SJSA1 (cell line): ENCODE measurements around the gene PPP1R15A. TPM values are rescaled to one million over a fixed set of nuclear protein-coding genes. Genes with fewer than 3 reads are reported as not detected.
"Not testable (repeated sequence)": the region's sequence is repeated elsewhere in the genome, so short reads cannot be mapped to it uniquely, and the experiment has no call there.

Experiments used
- DNase-seq, 2 experiments: peaks; one replicate each; pipeline ENCODE4 v3.0.0-alpha.2; 2015 to 2020; ENCODE audit warnings: low spot score in 2 of 2, low read depth in 1 of 2
- H3K27ac ChIP-seq: fragments of 250-450 bp; sonication (Bioruptor Pico); 2 replicates; pipeline ENCODE4 v1.5.1; 2020; ENCODE audit warnings: mild to moderate bottlenecking, moderate library complexity
- H3K27me3 ChIP-seq: fragments of 250-450 bp; sonication (Bioruptor Pico); replicated peaks from 2 replicates; pipeline ENCODE4 v1.5.1; 2020; ENCODE audit warnings: mild to moderate bottlenecking, moderate library complexity
- H3K36me3 ChIP-seq: fragments of 250-450 bp; sonication (Bioruptor Pico); 2 replicates; pipeline ENCODE4 v1.5.1; 2020; ENCODE audit warnings: mild to moderate bottlenecking
- H3K4me1 ChIP-seq: fragments of 250-450 bp; sonication (Bioruptor Pico); replicated peaks from 2 replicates; pipeline ENCODE4 v1.6.1; 2021; ENCODE audit warnings: mild to moderate bottlenecking
- H3K4me3 ChIP-seq: fragments of 250-450 bp; sonication (Bioruptor Pico); 2 replicates; pipeline ENCODE4 v1.5.1; 2020; ENCODE audit warnings: mild to moderate bottlenecking
- H3K9me3 ChIP-seq: fragments of 250-450 bp; sonication (Bioruptor Pico); replicated peaks from 2 replicates; pipeline ENCODE4 v1.5.1; 2020; ENCODE audit warnings: mild to moderate bottlenecking
- total RNA-seq: library from RNA; depleted of rRNA; stranded (reverse); fragments of >200 nt; shearing (Covaris generic); gene quantifications from 2 replicates; pipeline ENCODE4 v1.2.3, GENCODE V29; 2014

Gene PPP1R15A
- total RNA-seq, 1 experiment from 2014 or later: 79.5 TPM

DNA sequence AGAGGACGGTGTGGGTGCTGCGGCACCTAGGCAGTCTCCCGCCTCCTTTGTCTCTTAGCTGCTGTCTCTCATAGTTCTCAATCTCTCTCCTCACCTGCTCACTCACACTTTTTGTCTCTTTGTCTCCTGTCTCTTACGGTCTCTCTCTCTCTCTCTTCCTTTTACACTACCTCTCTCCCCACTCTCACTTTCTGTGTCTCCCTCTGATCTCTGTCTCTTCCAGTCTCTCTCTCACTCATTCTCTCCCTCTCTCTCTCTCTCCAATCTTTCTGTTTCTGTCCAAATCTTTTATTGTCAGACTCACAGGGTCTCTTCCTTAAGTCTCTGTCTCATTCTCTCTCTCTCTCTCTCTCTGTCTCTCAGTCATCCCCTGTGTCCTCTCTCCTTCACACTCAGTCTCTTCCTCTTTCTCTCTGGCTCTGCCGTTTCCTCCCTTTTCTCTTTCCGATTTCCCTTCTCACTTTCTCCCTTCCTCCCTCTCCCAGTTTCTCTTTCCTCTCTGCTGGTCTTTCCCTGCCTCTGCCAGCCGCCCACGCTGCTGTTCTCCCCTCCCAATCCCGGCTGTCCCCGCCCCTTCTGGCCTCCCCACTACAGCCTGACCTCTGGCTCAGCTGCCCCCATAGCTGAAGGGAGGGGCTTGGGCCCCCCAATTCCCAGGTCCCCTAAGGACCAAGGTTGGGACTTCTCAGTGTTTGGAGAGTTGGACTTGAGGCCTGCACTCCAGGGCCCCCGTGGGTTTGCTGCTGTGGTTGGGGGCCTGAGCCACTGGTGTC, 3.9 kb upstream of the PPP1R15A start, which contains the start of gene PLEKHA4:
PLEKHA4 (minus strand) TSS at position 504 of the 773 bp plus-strand sequence. CDS start 997 bp downstream, outside the sequence.
- Histone ChIP-seq H3K27me3 (no peaks in the 10 kb centered on the region), H3K36me3 (peaks cover 15% of the 10 kb centered on the region), H3K27ac (peak within 1 kb of the TSS; percentile 77), H3K9me3 (0 out of 2 replicates have a peak, but pooled peaks cover 5% of the 10 kb centered on the region), H3K4me3 (peak within 1 kb of the TSS; percentile 38), H3K4me1 (peaks cover 23% of the 10 kb centered on the region)
- peak; percentile 55 to 68 for DNase-seq

DNA sequence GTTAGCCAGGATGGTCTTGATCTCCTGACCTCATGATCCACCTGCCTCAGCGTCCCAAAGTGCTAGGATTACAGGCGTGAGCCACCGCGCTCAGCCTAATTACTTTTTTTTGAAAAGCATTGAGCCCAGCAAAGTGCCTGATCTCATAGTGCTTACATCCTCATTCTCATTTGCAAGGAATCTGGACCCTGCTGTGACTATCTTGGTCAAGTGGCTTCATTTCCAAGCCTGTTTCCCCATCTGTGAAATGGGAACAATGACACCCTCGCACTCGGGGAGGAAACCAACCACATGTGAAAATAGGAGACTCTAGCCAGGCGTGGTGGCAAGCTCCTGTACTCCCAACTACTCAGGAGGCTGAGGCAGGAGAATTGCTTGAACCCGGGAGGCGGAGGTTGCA, 2.2 kb upstream of the PPP1R15A start:
- no peak for DNase-seq
- Histone ChIP-seq H3K9me3 (0 out of 2 replicates have a peak, but pooled peaks cover 5% of the 10 kb centered on the region), H3K4me1 (peaks cover 39% of the 10 kb centered on the region), H3K27me3 (no peaks in the 10 kb centered on the region), H3K4me3 (no peak overlapping the region), H3K36me3 (peaks cover 28% of the 10 kb centered on the region), H3K27ac (no peak overlapping the region)

DNA sequence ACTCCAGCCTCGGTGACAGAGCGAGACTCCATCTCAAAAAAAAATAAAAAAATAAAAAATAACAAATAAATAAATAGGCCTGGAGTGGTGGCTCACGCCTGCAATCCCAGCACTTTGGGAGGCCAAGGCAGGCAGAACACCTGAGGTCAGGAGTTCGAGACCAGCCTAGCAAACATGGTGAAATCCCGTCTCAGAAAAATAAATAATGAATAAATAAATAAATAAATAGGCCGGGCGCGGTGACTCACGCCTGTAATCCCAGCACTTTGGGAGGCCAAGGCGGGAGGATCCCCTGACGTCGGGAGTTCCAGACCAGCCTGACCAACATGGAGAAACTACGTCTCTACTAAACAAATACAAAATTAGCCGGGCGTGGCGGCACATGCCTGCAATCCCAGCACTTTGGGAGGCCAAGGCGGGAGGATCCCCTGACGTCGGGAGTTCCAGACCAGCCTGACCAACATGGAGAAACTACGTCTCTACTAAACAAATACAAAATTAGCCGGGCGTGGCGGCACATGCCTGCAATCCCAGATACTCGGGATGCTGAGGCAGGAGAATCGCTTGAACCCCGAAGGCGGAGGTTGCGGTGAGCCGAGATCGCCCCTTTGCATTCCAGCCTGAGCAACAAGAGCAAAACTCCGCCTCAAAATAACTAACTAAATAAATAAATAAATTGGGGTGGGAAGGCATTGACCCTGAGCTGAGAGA, 595 bp upstream of the PPP1R15A start:
- Histone ChIP-seq H3K4me1 (peaks cover 51% of the 10 kb centered on the region), H3K36me3 (peaks cover 44% of the 10 kb centered on the region), H3K27ac (peak overlapping the region; percentile 100), H3K4me3 (peak overlapping the region; percentile 95)
- DNase-seq, H3K27me3 ChIP-seq, H3K9me3 ChIP-seq: not testable (repeated sequence)

DNA sequence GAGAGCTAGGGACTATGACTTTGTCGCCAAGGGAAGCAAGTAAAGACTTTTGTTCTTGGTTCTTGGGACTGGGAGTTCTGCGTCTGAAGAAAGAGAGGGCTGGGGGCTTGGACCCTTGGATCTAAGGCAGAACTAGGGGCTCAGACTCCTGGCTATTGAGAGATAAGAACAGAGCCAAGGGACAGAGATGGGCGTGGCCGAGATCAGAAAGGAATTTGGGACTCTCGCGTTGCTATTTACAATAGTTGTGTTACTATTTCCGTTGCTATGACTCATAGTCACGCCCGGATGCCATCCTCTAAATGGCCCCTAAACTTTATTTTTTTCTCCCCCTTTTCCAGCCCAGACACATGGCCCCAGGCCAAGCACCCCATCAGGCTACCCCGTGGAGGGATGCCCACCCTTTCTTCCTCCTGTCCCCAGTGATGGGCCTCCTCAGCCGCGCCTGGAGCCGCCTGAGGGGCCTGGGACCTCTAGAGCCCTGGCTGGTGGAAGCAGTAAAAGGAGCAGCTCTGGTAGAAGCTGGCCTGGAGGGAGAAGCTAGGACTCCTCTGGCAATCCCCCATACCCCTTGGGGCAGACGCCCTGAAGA, 759 bp downstream of the PPP1R15A start:
- 0 out of 2 replicates have a peak, but pooled peaks cover 5% of the 10 kb centered on the region for H3K9me3 ChIP-seq
- H3K27ac ChIP-seq: peak overlapping the region; percentile 100
- peak; percentile 94 to 95 for DNase-seq
- H3K27me3 ChIP-seq: no peaks in the 10 kb centered on the region
- peak overlapping the region; percentile 95 for H3K4me3 ChIP-seq
- peaks cover 55% of the 10 kb centered on the region for H3K36me3 ChIP-seq
- H3K4me1 ChIP-seq: peaks cover 43% of the 10 kb centered on the region

DNA sequence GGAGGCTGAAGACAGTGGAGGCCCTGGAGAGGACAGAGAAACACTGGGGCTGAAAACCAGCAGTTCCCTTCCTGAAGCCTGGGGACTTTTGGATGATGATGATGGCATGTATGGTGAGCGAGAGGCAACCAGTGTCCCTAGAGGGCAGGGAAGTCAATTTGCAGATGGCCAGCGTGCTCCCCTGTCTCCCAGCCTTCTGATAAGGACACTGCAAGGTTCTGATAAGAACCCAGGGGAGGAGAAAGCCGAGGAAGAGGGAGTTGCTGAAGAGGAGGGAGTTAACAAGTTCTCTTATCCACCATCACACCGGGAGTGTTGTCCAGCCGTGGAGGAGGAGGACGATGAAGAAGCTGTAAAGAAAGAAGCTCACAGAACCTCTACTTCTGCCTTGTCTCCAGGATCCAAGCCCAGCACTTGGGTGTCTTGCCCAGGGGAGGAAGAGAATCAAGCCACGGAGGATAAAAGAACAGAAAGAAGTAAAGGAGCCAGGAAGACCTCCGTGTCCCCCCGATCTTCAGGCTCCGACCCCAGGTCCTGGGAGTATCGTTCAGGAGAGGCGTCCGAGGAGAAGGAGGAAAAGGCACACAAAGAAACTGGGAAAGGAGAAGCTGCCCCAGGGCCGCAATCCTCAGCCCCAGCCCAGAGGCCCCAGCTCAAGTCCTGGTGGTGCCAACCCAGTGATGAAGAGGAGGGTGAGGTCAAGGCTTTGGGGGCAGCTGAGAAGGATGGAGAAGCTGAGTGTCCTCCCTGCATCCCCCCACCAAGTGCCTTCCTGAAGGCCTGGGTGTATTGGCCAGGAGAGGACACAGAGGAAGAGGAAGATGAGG, 1.5 kb downstream of the PPP1R15A start:
- peak overlapping the region; percentile 95 for H3K4me3 ChIP-seq
- H3K9me3 ChIP-seq: 0 out of 2 replicates have a peak, but pooled peaks cover 2% of the 10 kb centered on the region
- DNase-seq: no peak
- H3K36me3 ChIP-seq: peaks cover 62% of the 10 kb centered on the region
- H3K27ac ChIP-seq: peak overlapping the region; percentile 100
- no peaks in the 10 kb centered on the region for H3K27me3 ChIP-seq
- H3K4me1 ChIP-seq: peaks cover 35% of the 10 kb centered on the region

DNA sequence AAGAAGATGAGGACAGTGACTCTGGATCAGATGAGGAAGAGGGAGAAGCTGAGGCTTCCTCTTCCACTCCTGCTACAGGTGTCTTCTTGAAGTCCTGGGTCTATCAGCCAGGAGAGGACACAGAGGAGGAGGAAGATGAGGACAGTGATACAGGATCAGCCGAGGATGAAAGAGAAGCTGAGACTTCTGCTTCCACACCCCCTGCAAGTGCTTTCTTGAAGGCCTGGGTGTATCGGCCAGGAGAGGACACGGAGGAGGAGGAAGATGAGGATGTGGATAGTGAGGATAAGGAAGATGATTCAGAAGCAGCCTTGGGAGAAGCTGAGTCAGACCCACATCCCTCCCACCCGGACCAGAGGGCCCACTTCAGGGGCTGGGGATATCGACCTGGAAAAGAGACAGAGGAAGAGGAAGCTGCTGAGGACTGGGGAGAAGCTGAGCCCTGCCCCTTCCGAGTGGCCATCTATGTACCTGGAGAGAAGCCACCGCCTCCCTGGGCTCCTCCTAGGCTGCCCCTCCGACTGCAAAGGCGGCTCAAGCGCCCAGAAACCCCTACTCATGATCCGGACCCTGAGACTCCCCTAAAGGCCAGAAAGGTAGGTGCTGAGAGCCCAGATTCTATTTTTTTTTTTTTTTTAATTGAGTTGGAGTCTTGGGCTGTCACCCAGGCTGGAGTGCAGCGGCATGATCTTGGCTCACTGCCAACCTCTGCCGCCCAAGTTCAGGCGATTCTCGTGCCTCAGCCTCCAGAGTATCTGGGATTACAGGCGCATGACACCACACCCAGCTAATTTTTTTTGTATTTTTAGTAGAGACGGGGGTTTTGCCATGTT, 2.3 kb downstream of the PPP1R15A start:
- H3K9me3 ChIP-seq: 0 out of 2 replicates have a peak, but pooled peaks cover 2% of the 10 kb centered on the region
- peaks cover 35% of the 10 kb centered on the region for H3K4me1 ChIP-seq
- peak overlapping the region; percentile 95 for H3K4me3 ChIP-seq
- H3K27me3 ChIP-seq: no peaks in the 10 kb centered on the region
- peak overlapping the region; percentile 100 for H3K27ac ChIP-seq
- DNase-seq: peak in 1 of 2 experiments; percentile 76
- H3K36me3 ChIP-seq: peaks cover 68% of the 10 kb centered on the region

DNA sequence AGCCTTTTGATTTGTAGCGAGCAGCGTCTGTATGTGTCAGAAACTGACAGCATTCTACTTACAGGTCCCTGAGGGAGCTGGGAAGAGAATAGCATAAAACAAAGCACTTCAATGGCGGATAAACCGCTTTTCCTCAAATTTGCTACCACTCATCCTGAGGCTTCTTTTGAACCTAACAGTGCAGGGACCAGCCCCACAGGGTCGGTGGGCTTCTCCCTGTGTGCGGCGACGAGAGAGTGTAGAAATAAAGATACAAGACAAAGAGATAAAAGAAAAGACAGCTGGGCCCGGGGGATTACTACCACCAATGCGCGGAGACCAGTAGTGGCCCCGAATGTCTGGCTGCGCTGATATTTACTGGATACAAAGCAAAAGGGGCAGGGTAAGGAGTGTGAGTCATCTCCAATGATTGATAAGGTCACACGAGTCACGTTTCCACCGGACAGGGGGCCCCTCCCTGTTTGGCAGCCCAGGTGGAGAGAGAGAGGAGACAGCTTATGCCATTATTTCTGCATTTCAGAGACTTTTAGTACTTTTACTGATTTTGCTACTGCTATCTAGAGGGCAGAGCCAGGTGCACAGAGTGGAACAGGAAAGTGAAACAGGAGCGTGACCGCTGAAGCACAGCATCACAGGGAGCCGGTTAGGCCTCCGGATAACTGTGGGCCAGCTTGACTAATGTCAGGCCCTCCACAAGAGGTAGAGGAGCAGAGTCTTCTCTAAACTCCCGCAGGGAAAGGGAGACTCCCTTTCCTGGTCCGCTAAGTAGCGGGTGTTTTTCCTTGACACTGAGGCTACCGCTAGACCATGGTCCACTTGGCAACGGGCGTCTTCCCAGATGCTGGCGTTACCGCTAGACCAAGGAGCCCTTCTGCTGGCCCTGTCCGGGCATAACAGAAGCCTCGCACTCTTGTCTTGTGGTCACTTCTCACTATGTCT, 4.1 kb downstream of the PPP1R15A start:
- H3K27ac ChIP-seq: peak overlapping the region; percentile 100
- peak overlapping the region; percentile 95 for H3K4me3 ChIP-seq
- H3K27me3 ChIP-seq, H3K9me3 ChIP-seq: not testable (repeated sequence)
- peaks cover 39% of the 10 kb centered on the region for H3K4me1 ChIP-seq
- DNase-seq: peak in 1 of 2 experiments; percentile 41
- peaks cover 76% of the 10 kb centered on the region for H3K36me3 ChIP-seq

DNA sequence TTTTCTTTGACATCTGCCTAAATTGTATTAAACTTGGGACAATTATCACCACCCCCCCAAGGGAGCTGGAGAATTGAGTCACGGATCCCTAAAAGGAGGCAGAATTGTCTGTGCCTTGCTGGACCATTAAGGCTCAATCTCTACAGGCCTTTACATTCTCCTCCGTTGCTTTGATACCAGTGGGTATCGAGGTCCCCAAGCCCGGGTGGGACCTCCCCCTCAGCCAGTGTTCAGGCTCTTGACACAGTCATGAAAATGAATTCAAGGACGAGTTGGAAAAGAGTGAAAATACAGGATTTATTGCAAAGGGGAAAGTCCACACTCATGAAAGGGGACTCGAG, 5.6 kb downstream of the PPP1R15A start:
- Histone ChIP-seq H3K4me1 (peaks cover 36% of the 10 kb centered on the region), H3K36me3 (peaks cover 70% of the 10 kb centered on the region), H3K4me3 (no peak overlapping the region), H3K27me3 (no peaks in the 10 kb centered on the region), H3K9me3 (no peaks in the 10 kb centered on the region), H3K27ac (no peak overlapping the region)
- DNase-seq: peak in 1 of 2 experiments; percentile 11

DNA sequence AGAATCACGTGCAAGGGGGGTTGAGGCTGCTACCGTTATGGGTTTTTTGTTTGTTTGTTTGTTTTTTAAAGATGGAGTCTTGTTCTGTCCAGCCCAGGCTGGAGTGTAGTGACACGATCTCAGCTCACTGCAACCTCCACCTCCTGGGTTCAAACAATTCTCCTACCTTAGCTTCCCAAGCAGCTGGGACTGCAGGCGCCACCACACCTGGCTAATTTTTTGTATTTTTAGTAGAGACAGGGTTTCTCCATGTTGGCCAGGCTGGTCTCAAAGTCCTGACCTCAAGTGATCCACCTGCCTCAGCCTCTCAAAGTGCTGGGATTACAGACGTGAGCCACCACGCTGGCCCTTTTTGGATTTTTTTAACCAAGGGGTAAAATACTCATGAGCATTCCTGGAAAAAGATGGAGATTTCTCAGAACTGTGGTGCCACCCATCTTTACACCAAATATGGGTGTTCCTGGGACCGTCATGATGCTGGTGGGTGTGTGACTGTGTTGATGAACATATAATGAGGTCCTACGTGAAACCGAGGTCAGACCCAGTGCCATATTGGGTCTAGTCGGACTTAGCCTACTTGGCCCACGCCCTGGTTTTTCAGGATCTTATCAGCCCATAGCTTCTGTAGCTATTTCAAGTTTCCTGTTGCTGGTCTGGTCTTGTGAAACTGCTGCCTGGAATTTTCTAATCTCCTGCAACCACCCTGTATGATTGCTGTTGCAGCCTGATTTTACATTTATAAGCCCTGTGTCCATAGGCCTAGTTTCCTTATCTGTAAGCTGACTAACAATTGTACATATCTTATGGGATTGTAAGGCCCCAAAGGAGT, 6.2 kb downstream of the PPP1R15A start:
- no peak overlapping the region for H3K27ac ChIP-seq
- no peaks in the 10 kb centered on the region for H3K27me3 ChIP-seq
- DNase-seq: peak in 1 of 2 experiments; percentile 30
- no peak overlapping the region for H3K4me3 ChIP-seq
- H3K9me3 ChIP-seq: no peaks in the 10 kb centered on the region
- peaks cover 64% of the 10 kb centered on the region for H3K36me3 ChIP-seq
- peaks cover 36% of the 10 kb centered on the region for H3K4me1 ChIP-seq

DNA sequence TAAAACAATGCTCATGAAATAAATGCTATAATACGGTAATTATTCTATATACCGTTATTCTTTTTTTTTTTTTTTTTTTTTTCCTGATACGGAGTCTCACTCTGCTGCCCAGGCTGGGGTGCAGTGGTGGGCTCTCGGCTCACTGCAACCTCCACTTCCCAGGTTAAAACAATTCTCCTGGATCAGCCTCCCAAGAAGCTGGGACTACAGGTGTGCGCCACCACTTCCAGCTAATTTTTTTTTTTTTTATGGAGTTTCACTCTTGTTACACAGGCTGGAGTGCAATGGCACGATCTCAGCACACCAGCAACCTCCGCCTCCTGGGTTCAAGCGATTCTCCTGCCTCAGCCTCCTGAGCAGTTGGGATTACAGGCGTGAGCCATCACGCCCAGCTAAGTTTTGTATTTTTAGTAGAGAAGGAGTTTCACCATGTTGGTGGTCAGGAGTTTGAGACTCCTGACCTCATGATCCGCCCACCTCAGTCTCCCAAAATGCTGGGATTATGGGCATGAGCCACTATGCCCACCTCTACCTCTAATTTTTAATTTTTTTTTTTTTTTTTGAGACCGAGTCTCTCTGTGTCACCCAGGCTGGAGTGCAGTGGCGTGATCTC, 6.9 kb downstream of the PPP1R15A start:
- H3K36me3 ChIP-seq: peaks cover 57% of the 10 kb centered on the region
- peak in 1 of 2 experiments; percentile 11 for DNase-seq
- no peak overlapping the region for H3K4me3 ChIP-seq
- H3K9me3 ChIP-seq: no peaks in the 10 kb centered on the region
- H3K27ac ChIP-seq: no peak overlapping the region
- H3K27me3 ChIP-seq: no peaks in the 10 kb centered on the region
- H3K4me1 ChIP-seq: peaks cover 29% of the 10 kb centered on the region

DNA sequence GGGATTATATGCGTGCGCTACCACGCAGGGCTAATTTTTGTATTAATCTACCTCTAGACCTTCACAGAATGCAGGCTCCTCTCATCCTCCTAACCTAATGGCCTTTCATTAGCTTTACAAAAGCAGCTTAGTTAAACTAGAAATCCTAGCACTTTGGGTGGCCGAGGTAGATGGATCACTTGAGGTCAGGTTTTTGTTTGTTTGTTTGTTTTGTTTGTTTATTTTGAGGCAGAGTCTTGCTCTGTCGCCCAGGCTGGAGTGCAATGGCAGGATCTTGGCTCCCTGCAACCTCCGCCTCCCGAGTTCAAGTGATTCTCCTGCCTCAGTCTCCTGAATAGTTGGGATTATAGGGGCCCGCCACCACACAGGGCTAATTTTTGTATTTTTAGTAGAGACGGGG, 7.5 kb downstream of the PPP1R15A start:
- H3K27ac ChIP-seq, H3K4me3 ChIP-seq, H3K9me3 ChIP-seq, H3K27me3 ChIP-seq: not testable (repeated sequence)
- peaks cover 23% of the 10 kb centered on the region for H3K4me1 ChIP-seq
- H3K36me3 ChIP-seq: peaks cover 51% of the 10 kb centered on the region
- peak in 1 of 2 experiments; percentile 39 for DNase-seq
